ENCODE results near the gene PRKN. TPM values are rescaled to one million over a fixed set of nuclear protein-coding genes. Genes with fewer than 3 reads are reported as not detected.

The PRKN gene
- total RNA-seq, 1 experiment from 2014 or later, result 2.0 TPM

DNA sequence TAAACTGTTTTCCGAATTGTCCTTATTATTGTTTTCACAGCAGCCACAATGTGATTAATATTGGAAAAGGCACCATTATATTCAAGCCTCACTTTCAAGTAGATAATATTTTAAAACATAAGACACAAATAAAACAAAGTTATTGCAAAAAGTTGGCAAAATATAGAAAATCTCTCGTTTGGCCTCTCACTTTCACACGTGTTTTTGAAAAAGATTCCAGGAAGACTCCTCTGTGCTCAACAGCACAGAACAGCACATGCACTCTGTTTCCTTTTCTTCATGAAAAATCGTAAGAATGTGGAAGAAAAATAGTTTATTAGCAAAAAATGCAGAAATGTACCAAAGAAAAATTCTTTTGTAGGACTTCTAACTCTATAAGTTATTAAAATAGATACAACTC, 46.7 kb downstream of the PRKN start:
- Histone ChIP-seq H2BK12ac (ENCODE audit: insufficient read length, low read depth, low read length) (no peak overlapping the region), H3K9me3 (ENCODE audit: control insufficient read depth, low read depth, low read length) (no peaks in the 10 kb centered on the region), H4K91ac (ENCODE audit: insufficient read length, low read depth, low read length) (no peak overlapping the region), H4K5ac (ENCODE audit: insufficient read length, low read depth, low read length) (no peak overlapping the region), H3K4ac (ENCODE audit: low read depth, low read length) (no peak overlapping the region), H2AK5ac (ENCODE audit: insufficient read length, low read length) (no peak overlapping the region), H2BK15ac (ENCODE audit: low read depth, low read length) (no peak overlapping the region), H3K23me2 (ENCODE audit: insufficient read length, low read depth, low read length, poor library complexity, severe bottlenecking) (no peaks in the 10 kb centered on the region), H2AFZ (ENCODE audit: low read length) (no peak overlapping the region), H4K20me1 (ENCODE audit: control insufficient read depth, insufficient read depth, insufficient read length) (no peaks in the 10 kb centered on the region), H3K27ac (ENCODE audit: insufficient read length, low read depth, low read length) (no peak overlapping the region), H3K18ac (ENCODE audit: insufficient read length, low read depth, low read length) (no peak overlapping the region), H3K23ac (ENCODE audit: insufficient read length, low read depth, low read length) (no peak overlapping the region), H3K79me2 (ENCODE audit: insufficient read depth, low read length) (no peaks in the 10 kb centered on the region), H3K14ac (ENCODE audit: insufficient read depth, low read length) (no peak overlapping the region), H2BK5ac (ENCODE audit: insufficient read length, low read length) (no peak overlapping the region), H2BK120ac (ENCODE audit: low read depth, low read length, poor library complexity, severe bottlenecking) (no peak overlapping the region), H3K4me2 (ENCODE audit: insufficient read depth, insufficient read length, low read length) (no peak overlapping the region), H3K9ac (ENCODE audit: extremely low read depth, insufficient read length, low read length) (no peak overlapping the region), H4K8ac (replicated peaks; ENCODE audit: insufficient read length, low read depth, low read length) (no peak overlapping the region), H3K79me1 (ENCODE audit: insufficient read depth, low read depth, low read length, poor library complexity, severe bottlenecking) (no peaks in the 10 kb centered on the region), H3K27me3 (ENCODE audit: insufficient read depth, low read length) (no peaks in the 10 kb centered on the region), H3T11ph (ENCODE audit: low read length) (no peak overlapping the region), H3K56ac (ENCODE audit: insufficient read length, low read depth, low read length) (no peak overlapping the region), H2BK20ac (ENCODE audit: low read depth, low read length, poor library complexity, severe bottlenecking) (no peak overlapping the region), H3K4me1 (ENCODE audit: insufficient read depth, low read length) (no peaks in the 10 kb centered on the region)
- Mint-ChIP-seq H3K4me3 (no peak overlapping the region), H3K4me1 (no peaks in the 10 kb centered on the region), H3K36me3 (ENCODE audit: insufficient read depth in 1 of 3, low read depth in 3 of 3) (no peaks in the 10 kb centered on the region), H3K27ac (no peak overlapping the region), H3K27me3 (ENCODE audit: low read depth) (no peaks in the 10 kb centered on the region), H3K9me3 (no peaks in the 10 kb centered on the region; a peak in 1 of 5 replicates)
- no CpG with 5 or more reads among the region's 4 CpGs for WGBS (ENCODE audit: extremely low coverage, insufficient read length, low lambda C conversion rate)
- TF ChIP-seq, protein P1, sequence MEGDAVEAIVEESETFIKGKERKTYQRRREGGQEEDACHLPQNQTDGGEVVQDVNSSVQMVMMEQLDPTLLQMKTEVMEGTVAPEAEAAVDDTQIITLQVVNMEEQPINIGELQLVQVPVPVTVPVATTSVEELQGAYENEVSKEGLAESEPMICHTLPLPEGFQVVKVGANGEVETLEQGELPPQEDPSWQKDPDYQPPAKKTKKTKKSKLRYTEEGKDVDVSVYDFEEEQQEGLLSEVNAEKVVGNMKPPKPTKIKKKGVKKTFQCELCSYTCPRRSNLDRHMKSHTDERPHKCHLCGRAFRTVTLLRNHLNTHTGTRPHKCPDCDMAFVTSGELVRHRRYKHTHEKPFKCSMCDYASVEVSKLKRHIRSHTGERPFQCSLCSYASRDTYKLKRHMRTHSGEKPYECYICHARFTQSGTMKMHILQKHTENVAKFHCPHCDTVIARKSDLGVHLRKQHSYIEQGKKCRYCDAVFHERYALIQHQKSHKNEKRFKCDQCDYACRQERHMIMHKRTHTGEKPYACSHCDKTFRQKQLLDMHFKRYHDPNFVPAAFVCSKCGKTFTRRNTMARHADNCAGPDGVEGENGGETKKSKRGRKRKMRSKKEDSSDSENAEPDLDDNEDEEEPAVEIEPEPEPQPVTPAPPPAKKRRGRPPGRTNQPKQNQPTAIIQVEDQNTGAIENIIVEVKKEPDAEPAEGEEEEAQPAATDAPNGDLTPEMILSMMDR (conservative IDR thresholded peaks at IDR 0.05), result no peak
- no peak for DNase-seq
